ENCODE data around the gene FOXRED2. TPM values are rescaled to one million over a fixed set of nuclear protein-coding genes. Genes with fewer than 3 reads are reported as not detected.
A peak's percentile ranks its signal among the peaks of the same experiment; 100 is the strongest.

The FOXRED2 gene
- total RNA-seq, 1 donor from 2014 or later = 48.0 TPM

- no peak for DNase-seq (ENCODE audit: extremely low spot score, unreplicated experiment)
- no peaks in the 10 kb centered on the region for H3K9me3 Mint-ChIP-seq (ENCODE audit: unreplicated experiment)
- no peaks in the 10 kb centered on the region for H3K36me3 Mint-ChIP-seq (ENCODE audit: unreplicated experiment)
- H3K4me3 Mint-ChIP-seq (ENCODE audit: unreplicated experiment) = no peak overlapping the region
- TF ChIP-seq, protein P1, sequence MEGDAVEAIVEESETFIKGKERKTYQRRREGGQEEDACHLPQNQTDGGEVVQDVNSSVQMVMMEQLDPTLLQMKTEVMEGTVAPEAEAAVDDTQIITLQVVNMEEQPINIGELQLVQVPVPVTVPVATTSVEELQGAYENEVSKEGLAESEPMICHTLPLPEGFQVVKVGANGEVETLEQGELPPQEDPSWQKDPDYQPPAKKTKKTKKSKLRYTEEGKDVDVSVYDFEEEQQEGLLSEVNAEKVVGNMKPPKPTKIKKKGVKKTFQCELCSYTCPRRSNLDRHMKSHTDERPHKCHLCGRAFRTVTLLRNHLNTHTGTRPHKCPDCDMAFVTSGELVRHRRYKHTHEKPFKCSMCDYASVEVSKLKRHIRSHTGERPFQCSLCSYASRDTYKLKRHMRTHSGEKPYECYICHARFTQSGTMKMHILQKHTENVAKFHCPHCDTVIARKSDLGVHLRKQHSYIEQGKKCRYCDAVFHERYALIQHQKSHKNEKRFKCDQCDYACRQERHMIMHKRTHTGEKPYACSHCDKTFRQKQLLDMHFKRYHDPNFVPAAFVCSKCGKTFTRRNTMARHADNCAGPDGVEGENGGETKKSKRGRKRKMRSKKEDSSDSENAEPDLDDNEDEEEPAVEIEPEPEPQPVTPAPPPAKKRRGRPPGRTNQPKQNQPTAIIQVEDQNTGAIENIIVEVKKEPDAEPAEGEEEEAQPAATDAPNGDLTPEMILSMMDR (IDR thresholded peaks at IDR 0.05) = no peak
- H3K4me1 Mint-ChIP-seq (ENCODE audit: unreplicated experiment) = peaks cover 70% of the 10 kb centered on the region
- no peaks in the 10 kb centered on the region for H3K27me3 Mint-ChIP-seq (ENCODE audit: unreplicated experiment)
- peak overlapping the region; percentile 93 for H3K27ac Mint-ChIP-seq (ENCODE audit: unreplicated experiment)
Measured at GRCh38 chr22:36465232-36466021, 41.4 kb downstream of the FOXRED2 start.

GRCh38 chr22:36464715-36465231, 42.1 kb downstream of the FOXRED2 start:
- no peaks in the 10 kb centered on the region for H3K27me3 Mint-ChIP-seq (ENCODE audit: unreplicated experiment)
- peaks cover 63% of the 10 kb centered on the region for H3K4me1 Mint-ChIP-seq (ENCODE audit: unreplicated experiment)
- TF ChIP-seq, protein P1 (IDR thresholded peaks at IDR 0.05) = no peak
- H3K27ac Mint-ChIP-seq (ENCODE audit: unreplicated experiment) = peak overlapping the region; percentile 93
- no peaks in the 10 kb centered on the region for H3K9me3 Mint-ChIP-seq (ENCODE audit: unreplicated experiment)
- H3K4me3 Mint-ChIP-seq (ENCODE audit: unreplicated experiment) = no peak overlapping the region
- no peak for DNase-seq (ENCODE audit: extremely low spot score, unreplicated experiment)
- no peaks in the 10 kb centered on the region for H3K36me3 Mint-ChIP-seq (ENCODE audit: unreplicated experiment)

- Mint-ChIP-seq H3K9me3 (ENCODE audit: unreplicated experiment) (no peaks in the 10 kb centered on the region), H3K4me1 (ENCODE audit: unreplicated experiment) (peaks cover 63% of the 10 kb centered on the region), H3K27ac (ENCODE audit: unreplicated experiment) (no peak overlapping the region), H3K36me3 (ENCODE audit: unreplicated experiment) (no peaks in the 10 kb centered on the region), H3K27me3 (ENCODE audit: unreplicated experiment) (no peaks in the 10 kb centered on the region), H3K4me3 (ENCODE audit: unreplicated experiment) (no peak overlapping the region)
- TF ChIP-seq, protein P1 (IDR thresholded peaks at IDR 0.05) = no peak
- no peak for DNase-seq (ENCODE audit: extremely low spot score, unreplicated experiment)
Measured at GRCh38 chr22:36463783-36464184, 43.1 kb downstream of the FOXRED2 start.

DNA sequence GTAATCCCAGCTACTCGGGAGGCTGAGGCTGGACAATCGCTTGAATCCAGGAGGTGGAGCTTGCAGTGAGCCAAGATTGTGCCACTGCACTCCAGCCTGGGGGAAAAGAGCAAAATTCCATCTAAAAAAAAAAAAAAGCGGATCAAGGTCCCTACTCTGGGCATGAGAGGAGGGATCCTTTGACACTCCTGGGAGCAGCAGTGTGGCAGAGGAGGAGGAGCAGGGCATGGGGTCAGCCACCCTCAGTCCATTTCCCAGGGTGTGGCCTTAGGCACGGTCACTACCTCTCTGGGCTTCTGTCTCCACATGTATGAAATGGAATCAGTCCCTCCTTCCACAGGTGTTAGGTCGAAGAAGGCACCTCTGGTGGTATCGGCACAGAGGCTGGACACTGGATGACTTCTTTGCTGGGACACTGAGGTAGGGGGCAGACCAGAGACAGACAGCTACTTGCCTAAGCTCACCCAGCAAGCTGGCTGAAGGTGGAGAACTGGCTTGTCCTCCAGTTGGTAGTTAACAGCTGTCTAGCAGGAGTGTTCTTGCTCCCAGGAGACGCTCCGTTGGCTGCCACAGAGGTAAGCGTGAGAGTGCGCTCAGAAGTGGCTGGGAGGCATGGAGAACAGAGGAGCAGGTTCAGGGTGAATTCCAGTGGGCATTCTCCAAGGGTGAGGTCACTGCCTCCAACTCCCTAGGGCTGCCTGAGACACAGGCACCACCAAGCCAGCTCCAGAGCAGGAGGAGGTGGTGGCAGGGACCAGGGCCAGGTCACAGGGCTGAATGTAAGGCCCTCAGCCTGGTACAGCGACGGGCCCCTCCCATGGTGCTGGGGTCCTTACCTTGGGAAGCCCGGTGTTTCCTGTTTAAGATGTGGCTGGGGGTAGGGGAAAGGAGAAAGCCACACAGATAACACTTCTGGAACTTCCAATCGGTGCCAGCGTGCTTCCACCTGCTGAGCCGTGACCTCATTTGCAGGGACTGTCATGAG, 44.9 kb downstream of the FOXRED2 start:
- H3K27me3 Mint-ChIP-seq (ENCODE audit: unreplicated experiment) = no peaks in the 10 kb centered on the region
- H3K4me1 Mint-ChIP-seq (ENCODE audit: unreplicated experiment) = peaks cover 60% of the 10 kb centered on the region
- H3K4me3 Mint-ChIP-seq (ENCODE audit: unreplicated experiment) = no peak overlapping the region
- H3K36me3 Mint-ChIP-seq (ENCODE audit: unreplicated experiment) = no peaks in the 10 kb centered on the region
- H3K9me3 Mint-ChIP-seq (ENCODE audit: unreplicated experiment) = no peaks in the 10 kb centered on the region
- DNase-seq (ENCODE audit: extremely low spot score, unreplicated experiment) = no peak
- TF ChIP-seq, protein P1 (IDR thresholded peaks at IDR 0.05) = no peak
- peak overlapping the region; percentile 89 for H3K27ac Mint-ChIP-seq (ENCODE audit: unreplicated experiment)

Measured in osteocyte (in vitro differentiated cells).